RWPE1 (cell line): ENCODE measurements around the gene CBX1.
A peak's percentile ranks its signal among the peaks of the same experiment; 100 is the strongest.

Experiments
- CTCF ChIA-PET: fragments of 350-600 bp; sonication (Branson Sonifier 250); formaldehyde crosslinking; extraction: SDS; loops from one replicate; lab custom pipeline; 2021; lab: Yijun Ruan, JAX
- POLR2A ChIA-PET: fragments of 400-600 bp; formaldehyde crosslinking; extraction: SDS; loops from one replicate; lab custom pipeline; 2020; ENCODE audit warnings: antibody characterized with exemption; ENCODE audit not compliant: low non-redundant PET; lab: Yijun Ruan, JAX
- DNase-seq: peaks from one replicate; pipeline ENCODE4 v3.0.0; 2012; ENCODE audit warnings: low spot score
- H3K27ac ChIP-seq: fragments of 450-650 bp; 2 replicates; pipeline ENCODE4 v1.5.1; 2017
- TF ChIP-seq, protein P1 (sequence below): fragments of 450-650 bp; conservative IDR thresholded peaks from 2 replicates; pipeline ENCODE4 v1.5.1; 2017; ENCODE audit warnings: low read depth, mild to moderate bottlenecking

CBX1 gene

GRCh38 chr17:48125829-48126531 is 24.7 kb upstream of the CBX1 start:
- H3K27ac ChIP-seq: peak overlapping the region; percentile 92
- ChIA-PET POLR2A (no interaction called here), CTCF (no interaction called here)
- TF ChIP-seq, protein P1, sequence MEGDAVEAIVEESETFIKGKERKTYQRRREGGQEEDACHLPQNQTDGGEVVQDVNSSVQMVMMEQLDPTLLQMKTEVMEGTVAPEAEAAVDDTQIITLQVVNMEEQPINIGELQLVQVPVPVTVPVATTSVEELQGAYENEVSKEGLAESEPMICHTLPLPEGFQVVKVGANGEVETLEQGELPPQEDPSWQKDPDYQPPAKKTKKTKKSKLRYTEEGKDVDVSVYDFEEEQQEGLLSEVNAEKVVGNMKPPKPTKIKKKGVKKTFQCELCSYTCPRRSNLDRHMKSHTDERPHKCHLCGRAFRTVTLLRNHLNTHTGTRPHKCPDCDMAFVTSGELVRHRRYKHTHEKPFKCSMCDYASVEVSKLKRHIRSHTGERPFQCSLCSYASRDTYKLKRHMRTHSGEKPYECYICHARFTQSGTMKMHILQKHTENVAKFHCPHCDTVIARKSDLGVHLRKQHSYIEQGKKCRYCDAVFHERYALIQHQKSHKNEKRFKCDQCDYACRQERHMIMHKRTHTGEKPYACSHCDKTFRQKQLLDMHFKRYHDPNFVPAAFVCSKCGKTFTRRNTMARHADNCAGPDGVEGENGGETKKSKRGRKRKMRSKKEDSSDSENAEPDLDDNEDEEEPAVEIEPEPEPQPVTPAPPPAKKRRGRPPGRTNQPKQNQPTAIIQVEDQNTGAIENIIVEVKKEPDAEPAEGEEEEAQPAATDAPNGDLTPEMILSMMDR: no peak
- no peak for DNase-seq

- POLR2A ChIA-PET: no interaction called here
- peak overlapping the region; percentile 11; the same call in 1 of the 2 replicates for H3K27ac ChIP-seq
- CTCF ChIA-PET: interaction anchor here (0.6 to 1.4 kb wide), 4 partner anchors 17 to 98 kb away, joined by 3 to 6 read pairs (median 4); no protein-coding TSS in a partner anchor
- DNase-seq: no peak
- TF ChIP-seq, protein P1: no peak
Observed at GRCh38 chr17:48123776-48124388, 22.6 kb upstream of the CBX1 start.

DNA sequence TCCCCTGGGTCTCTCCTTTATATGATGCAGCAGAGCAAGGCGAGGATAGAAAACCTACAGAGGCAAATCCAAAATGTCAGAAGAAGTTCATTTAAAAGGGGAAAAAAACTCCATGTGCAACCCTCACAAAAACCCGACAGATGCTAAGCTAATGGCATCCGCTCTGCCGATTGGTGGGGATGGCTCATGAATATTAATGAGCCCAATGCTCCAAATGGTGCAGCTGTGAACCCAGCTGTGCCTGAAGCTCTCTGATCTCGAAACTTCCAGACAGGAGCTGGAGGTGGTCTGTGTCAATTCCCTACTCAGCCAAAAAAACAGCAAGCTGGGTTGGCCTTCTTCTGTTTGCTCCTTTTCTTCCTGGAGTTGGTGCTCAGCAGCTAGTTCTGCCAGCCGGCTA is 21.8 kb upstream of the CBX1 start:
- no peak overlapping the region; the same call in 1 of the 2 replicates for H3K27ac ChIP-seq
- ChIA-PET POLR2A (no interaction called here), CTCF (interaction anchor here (1.4 kb wide), 1 partner anchor 98 kb away, joined by 4 read pairs; no protein-coding TSS in a partner anchor)
- TF ChIP-seq, protein P1: no peak
- no peak for DNase-seq

DNA sequence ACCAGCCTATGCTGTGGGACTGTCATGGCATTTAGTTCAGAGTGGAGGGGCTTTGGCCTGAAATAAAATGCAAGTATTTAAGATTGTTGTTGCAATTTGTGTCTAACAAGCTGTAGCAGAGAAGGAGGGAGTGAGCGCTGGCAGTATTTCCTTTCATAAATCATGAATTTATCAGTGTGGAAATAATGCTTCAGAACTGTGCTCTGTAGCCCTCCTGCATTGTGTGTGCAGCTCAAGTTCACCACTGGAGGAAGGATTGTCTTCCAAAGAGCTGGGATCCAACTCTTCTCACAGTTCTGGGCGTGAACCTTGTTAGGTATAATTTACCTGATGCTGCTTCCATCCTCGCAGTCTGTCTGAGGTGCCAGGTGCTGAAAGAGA is 21.4 kb upstream of the CBX1 start:
- peak overlapping the region; percentile 20; the same call in 1 of the 2 replicates for H3K27ac ChIP-seq
- ChIA-PET POLR2A (no interaction called here), CTCF (no interaction called here)
- TF ChIP-seq, protein P1: no peak
- DNase-seq: no peak

- H3K27ac ChIP-seq: peak overlapping the region; percentile 20
- ChIA-PET POLR2A (no interaction called here), CTCF (no interaction called here)
- no peak for DNase-seq
- TF ChIP-seq, protein P1: no peak
Observed at GRCh38 chr17:48121923-48122664, 20.8 kb upstream of the CBX1 start.

GRCh38 chr17:48113201-48113676 is 12.0 kb upstream of the CBX1 start:
- no peak for DNase-seq
- no peak overlapping the region for H3K27ac ChIP-seq
- POLR2A ChIA-PET: no interaction called here
- TF ChIP-seq, protein P1: no peak
- CTCF ChIA-PET: interaction anchor here (0.6 kb wide), 1 partner anchor 40 kb away, joined by 4 read pairs; no protein-coding TSS in a partner anchor
